PFSK-1 (cell line): ENCODE measurements around the gene CCM2L. TPM values are rescaled to one million over a fixed set of nuclear protein-coding genes. Genes with fewer than 3 reads are reported as not detected.

Experiments
- FOXP2 ChIP-seq: optimal IDR thresholded peaks from 2 replicates; pipeline ENCODE3; 2011; ENCODE audit warnings: borderline replicate concordance, control low read depth, inconsistent platforms; ENCODE audit not compliant: insufficient read depth; ENCODE audit errors: extremely low read length, extremely low read depth
- POLR2AphosphoS5 ChIP-seq: IDR thresholded peaks from 2 replicates; pipeline ENCODE4 v1.6.1; 2012; ENCODE audit warnings: low read depth, mild to moderate bottlenecking, control low read depth, low read length, moderate library complexity
- SIN3A ChIP-seq: IDR thresholded peaks from 2 replicates; pipeline ENCODE4 v1.6.1; 2012; ENCODE audit warnings: mild to moderate bottlenecking, low read length, moderate library complexity, borderline replicate concordance; ENCODE audit not compliant: insufficient read depth
- TAF1 ChIP-seq: IDR thresholded peaks from 2 replicates; pipeline ENCODE4 v1.6.1; 2012; ENCODE audit warnings: low read length, control low read depth, borderline replicate concordance; ENCODE audit not compliant: insufficient read depth
- polyA plus RNA-seq: library from polyadenylated mRNA; unstranded; fragments of >200 nt; gene quantifications from one replicate; pipeline ENCODE4 v1.2.1, GENCODE V29; 2012; ENCODE audit warnings: low read depth, missing spikeins; ENCODE audit not compliant: insufficient read length
- TF ChIP-seq, protein P1 (sequence below), 2 experiments: IDR thresholded peaks; 2 replicates each; pipeline versions ENCODE4 v1.6.1 to v1.8.0; 2011 to 2012; ENCODE audit warnings: low read depth in 2 of 2, low read length in 2 of 2, control low read depth in 1 of 2, inconsistent platforms in 1 of 2, mild to moderate bottlenecking in 1 of 2, moderate library complexity in 1 of 2; ENCODE audit not compliant: insufficient read depth in 1 of 2

Gene CCM2L
- polyA plus RNA-seq: 8.2 TPM

DNA sequence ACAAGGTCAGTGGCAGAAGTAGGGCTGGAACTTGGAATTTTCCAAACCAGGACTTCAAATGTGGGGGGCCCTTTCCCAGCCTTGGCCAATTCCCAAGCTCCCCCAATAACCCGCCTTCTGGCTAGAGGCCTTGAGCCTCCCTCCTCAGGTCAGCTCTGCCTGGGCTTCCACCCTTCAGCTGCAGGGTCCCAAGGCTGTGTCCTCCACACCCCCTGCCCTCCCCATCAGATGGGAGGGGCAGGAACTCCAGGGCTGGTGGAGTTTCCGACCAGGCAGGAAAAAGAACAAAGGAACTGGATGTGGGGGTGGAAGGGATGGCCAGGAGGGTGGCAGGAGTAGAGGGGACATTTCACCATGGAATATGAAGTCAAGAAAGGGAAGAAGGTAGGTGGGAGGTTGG, at the start of gene CCM2L:
CCM2L (plus strand) TSS at position 338 of the 400 bp plus-strand sequence; CDS start at position 355, 17 bp downstream.
- no peak for TF ChIP-seq TAF1
- no peak for TF ChIP-seq SIN3A
- TF ChIP-seq POLR2AphosphoS5: no peak
- TF ChIP-seq, protein P1, sequence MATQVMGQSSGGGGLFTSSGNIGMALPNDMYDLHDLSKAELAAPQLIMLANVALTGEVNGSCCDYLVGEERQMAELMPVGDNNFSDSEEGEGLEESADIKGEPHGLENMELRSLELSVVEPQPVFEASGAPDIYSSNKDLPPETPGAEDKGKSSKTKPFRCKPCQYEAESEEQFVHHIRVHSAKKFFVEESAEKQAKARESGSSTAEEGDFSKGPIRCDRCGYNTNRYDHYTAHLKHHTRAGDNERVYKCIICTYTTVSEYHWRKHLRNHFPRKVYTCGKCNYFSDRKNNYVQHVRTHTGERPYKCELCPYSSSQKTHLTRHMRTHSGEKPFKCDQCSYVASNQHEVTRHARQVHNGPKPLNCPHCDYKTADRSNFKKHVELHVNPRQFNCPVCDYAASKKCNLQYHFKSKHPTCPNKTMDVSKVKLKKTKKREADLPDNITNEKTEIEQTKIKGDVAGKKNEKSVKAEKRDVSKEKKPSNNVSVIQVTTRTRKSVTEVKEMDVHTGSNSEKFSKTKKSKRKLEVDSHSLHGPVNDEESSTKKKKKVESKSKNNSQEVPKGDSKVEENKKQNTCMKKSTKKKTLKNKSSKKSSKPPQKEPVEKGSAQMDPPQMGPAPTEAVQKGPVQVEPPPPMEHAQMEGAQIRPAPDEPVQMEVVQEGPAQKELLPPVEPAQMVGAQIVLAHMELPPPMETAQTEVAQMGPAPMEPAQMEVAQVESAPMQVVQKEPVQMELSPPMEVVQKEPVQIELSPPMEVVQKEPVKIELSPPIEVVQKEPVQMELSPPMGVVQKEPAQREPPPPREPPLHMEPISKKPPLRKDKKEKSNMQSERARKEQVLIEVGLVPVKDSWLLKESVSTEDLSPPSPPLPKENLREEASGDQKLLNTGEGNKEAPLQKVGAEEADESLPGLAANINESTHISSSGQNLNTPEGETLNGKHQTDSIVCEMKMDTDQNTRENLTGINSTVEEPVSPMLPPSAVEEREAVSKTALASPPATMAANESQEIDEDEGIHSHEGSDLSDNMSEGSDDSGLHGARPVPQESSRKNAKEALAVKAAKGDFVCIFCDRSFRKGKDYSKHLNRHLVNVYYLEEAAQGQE (IDR thresholded peaks at IDR 0.05; ENCODE audit: insufficient read depth in 1 of 2, low read depth in 2 of 2, low read length in 2 of 2): no peak
- TF ChIP-seq FOXP2: no peak

DNA sequence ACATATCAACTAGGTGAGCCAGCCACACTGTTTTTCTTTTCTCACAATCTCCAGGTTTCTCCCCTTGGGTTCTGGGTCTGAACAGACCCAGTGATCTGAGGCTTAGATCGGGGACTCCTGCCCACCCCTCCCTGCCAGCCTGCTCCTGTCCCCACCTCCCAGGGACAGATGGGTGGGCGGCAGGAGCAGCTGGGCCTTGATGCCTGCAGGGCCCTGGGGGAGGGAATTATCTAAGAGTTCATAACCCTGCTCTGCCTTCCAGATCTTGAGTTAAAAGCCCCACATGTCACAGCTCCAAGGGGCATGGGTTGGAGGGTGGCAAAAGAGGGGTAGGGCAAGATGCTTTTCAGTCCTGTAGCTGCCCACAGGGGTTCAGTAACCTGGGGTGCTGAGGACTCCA, 47.5 kb upstream of the CCM2L start:
- TF ChIP-seq TAF1 (no peak), POLR2AphosphoS5 (no peak), FOXP2 (no peak), SIN3A (no peak)
- TF ChIP-seq, protein P1 (IDR thresholded peaks at IDR 0.05; ENCODE audit: insufficient read depth in 1 of 2, low read depth in 2 of 2, low read length in 2 of 2): no peak

DNA sequence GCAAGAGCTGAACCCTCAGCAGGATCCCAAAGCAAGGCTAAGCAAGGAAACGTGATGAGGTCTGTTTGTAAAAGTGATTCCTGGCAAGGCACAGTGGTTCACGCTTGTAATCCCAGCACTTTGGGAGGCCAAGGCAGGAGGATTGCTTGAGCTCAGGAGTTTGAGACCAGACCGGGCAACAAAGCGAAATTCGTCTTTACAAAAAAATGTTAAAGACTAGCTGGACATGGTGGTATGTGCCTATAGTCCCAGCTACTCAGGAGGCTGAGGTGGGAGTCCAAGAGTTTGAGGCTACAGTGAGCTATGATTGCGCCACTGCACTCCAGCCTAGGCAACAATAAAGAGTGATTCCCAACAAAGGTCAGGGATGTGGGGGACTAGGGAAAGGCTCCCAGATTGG, 46.3 kb upstream of the CCM2L start:
- no peak for TF ChIP-seq SIN3A

DNA sequence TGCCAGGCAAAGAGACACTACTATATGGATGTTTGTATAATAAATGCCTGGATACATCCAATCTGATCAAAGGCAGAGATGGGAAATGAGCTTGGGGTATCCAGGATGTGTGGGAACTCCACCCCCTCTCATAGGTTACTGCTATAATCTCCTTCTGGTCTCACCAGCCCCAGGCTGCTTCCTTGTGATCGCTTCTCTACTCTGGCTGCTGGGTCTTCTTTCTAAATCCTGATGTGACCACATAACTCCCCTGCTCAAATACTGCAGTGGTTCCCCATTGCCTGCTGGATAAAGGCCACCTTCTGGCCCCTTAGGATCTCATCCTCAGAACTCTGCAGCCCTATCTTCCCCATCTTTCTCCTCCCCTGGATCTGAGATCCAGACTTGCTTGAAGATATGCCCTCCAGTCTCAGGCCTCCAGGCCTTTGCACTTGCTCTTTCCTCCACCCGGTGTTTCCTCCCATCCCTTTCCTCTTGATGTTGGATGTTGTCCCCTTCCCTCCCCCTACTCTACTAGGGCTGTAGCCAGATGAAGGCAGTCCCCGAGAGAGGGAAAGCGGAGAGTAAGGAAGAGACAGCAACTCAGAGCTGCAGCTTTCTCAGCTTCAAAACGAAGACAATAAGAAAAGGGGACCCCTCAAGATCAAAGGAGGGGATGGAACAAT, 43.1 kb upstream of the CCM2L start:
- no peak for TF ChIP-seq SIN3A
- TF ChIP-seq TAF1: no peak
- no peak for TF ChIP-seq FOXP2
- TF ChIP-seq, protein P1 (IDR thresholded peaks at IDR 0.05; ENCODE audit: insufficient read depth in 1 of 2, low read depth in 2 of 2, low read length in 2 of 2): no peak; a peak in 1 of 4 replicates
- TF ChIP-seq POLR2AphosphoS5: no peak

DNA sequence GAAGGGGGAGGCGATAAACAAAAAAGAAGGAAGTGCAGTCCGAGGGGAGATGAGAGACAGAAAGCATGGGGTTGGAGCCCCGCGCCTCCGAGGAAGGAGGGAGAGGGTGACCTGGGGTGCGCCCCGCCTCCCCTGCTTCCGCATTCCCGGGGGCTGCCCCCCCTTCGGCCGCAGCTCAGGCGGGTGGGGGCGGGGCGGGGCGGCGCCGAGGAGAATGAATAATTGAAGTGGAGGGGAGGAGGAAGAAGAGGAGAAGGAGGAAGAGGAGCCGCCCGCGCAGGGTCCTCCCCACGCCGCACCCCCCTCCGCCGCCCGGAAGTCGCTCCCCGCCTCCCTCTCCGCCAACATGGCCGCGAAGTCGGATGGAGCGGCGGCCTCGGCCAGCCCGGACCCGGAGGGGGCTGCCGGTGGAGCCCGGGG, 42.4 kb upstream of the CCM2L start, which contains the start of gene XKR7:
XKR7 (plus strand) TSS at position 322 of the 420 bp plus-strand sequence; CDS start at position 347, 25 bp downstream.
- TF ChIP-seq POLR2AphosphoS5: no peak

DNA sequence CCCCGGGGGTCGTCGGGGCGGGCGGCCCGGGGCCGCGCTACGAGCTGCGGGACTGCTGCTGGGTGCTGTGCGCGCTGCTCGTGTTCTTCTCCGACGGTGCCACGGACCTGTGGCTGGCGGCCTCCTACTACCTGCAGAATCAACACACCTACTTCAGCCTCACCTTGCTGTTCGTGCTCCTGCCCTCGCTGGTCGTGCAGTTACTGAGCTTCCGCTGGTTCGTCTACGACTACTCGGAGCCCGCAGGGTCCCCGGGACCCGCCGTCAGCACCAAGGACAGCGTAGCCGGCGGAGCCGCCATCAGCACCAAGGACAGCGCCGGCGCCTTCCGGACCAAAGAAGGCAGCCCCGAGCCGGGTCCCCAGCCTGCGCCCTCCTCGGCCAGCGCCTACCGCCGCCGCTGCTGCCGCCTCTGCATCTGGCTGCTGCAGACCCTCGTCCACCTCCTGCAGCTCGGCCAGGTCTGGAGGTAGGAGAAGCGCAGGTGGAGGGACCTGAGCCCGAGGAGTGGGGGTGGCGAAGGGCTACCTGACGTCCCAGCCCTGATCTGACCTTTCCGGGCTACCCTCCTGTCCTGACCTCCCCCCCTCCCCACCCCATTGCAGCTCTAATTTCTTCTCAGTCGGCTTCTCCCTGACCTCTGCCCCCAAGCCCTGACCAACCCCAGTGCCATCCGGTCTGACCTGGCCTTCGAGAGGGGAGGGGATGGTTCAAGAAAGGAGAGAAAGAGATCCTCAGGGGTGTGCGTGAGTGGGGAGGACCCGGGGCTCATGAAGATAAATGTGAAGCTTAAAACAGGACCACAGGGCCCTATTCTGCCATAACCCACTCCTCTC, 41.7 kb upstream of the CCM2L start:
- peak; percentile 100 for TF ChIP-seq SIN3A
- no peak for TF ChIP-seq POLR2AphosphoS5
- peak; percentile 87 for TF ChIP-seq FOXP2
- TF ChIP-seq, protein P1 (IDR thresholded peaks at IDR 0.05; ENCODE audit: insufficient read depth in 1 of 2, low read depth in 2 of 2, low read length in 2 of 2): peak; percentile 99 to 100
- no peak for TF ChIP-seq TAF1
